ENCODE data around the gene DSPP. TPM values are rescaled to one million over a fixed set of nuclear protein-coding genes. Genes with fewer than 3 reads are reported as not detected.

The DSPP gene
- total and polyA plus RNA-seq, 2 of the 4 experiments (the other 2 are of a cell fraction): not detected

GRCh38 chr4:87624698-87625097, 16.4 kb downstream of the DSPP start:
- dilution Hi-C loops (cut with HindIII; ENCODE audit: low sequenced_read_pairs, unreplicated experiment): no loop called here
- no peak overlapping the region for H3K4ac ChIP-seq (ENCODE audit: low read depth, low read length)

More at GRCh38 chr4:87624698-87625097, 16.4 kb downstream of the DSPP start:
- WGBS, 2 experiments (ENCODE audit: extremely low coverage in 2 of 2, insufficient read length in 1 of 2): no CpG with 5 or more reads among the region's 2 CpGs
- H3K18ac ChIP-seq (ENCODE audit: low read depth, low read length): no peak overlapping the region
- no peak overlapping the region for H3K4me2 ChIP-seq (ENCODE audit: low read depth, low read length)
- H2BK5ac ChIP-seq (ENCODE audit: low read depth, low read length, poor library complexity, severe bottlenecking): no peak overlapping the region
- no peak overlapping the region for H2BK20ac ChIP-seq (ENCODE audit: low read depth, low read length)
- H4K5ac ChIP-seq (ENCODE audit: low read depth, low read length): no peak overlapping the region
- H3K4me3 ChIP-seq (ENCODE audit: insufficient read depth, low read depth, low read length): no peak overlapping the region
- DNase-seq (no peak), ATAC-seq (ENCODE audit: low read depth) (no peak)
- no peak overlapping the region for H2AFZ ChIP-seq (replicated peaks; ENCODE audit: low read length, poor library complexity)
- H3K14ac ChIP-seq (replicated peaks; ENCODE audit: low read depth, low read length): no peak overlapping the region
- no peak overlapping the region for H2AK9ac ChIP-seq (replicated peaks; ENCODE audit: low read depth, low read length, poor library complexity)
- H3K36me3 ChIP-seq (ENCODE audit: control insufficient read depth, insufficient read depth, low read length): no peaks in the 10 kb centered on the region
- peaks cover 2% of the 10 kb centered on the region; the same call in 1 of the 2 replicates for H3K27me3 ChIP-seq (ENCODE audit: control insufficient read depth, insufficient read depth, low read length)
- no peak overlapping the region for H3K56ac ChIP-seq (ENCODE audit: extremely low read depth, insufficient read depth, low read length)
- in situ Hi-C loops (cut with MboI; ENCODE audit: low sequenced_read_pairs): no loop called here
- H3K23ac ChIP-seq (ENCODE audit: low read depth, low read length): no peak overlapping the region
- POLR2A ChIA-PET (ENCODE audit: unreplicated experiment): no interaction called here
- no peak overlapping the region for H4K91ac ChIP-seq (ENCODE audit: insufficient read depth, low read depth, low read length)
- no TSS peak for BruUV-seq (replicated peaks)
- H3K27ac ChIP-seq (ENCODE audit: insufficient read depth, low read length): no peak overlapping the region
- no peak overlapping the region for H2BK15ac ChIP-seq (ENCODE audit: low read depth, low read length)
- H3K9me1 ChIP-seq (ENCODE audit: insufficient read depth, low read length): no peaks in the 10 kb centered on the region
- TF ChIP-seq MXI1 (IDR thresholded peaks at IDR 0.05; ENCODE audit: borderline replicate concordance, low read depth, low read length): no peak
- TF ChIP-seq USF2 (IDR thresholded peaks at IDR 0.05; ENCODE audit: low read depth, low read length): no peak
- TF ChIP-seq RFX5 (IDR thresholded peaks at IDR 0.05; ENCODE audit: low read depth, low read length): no peak
- no peak for TF ChIP-seq CEBPB (IDR thresholded peaks at IDR 0.05; ENCODE audit: low read depth, low read length)
- TF ChIP-seq NFE2L2 (IDR thresholded peaks at IDR 0.05; ENCODE audit: low read depth, low read length): no peak
- TF ChIP-seq MAZ (IDR thresholded peaks at IDR 0.05; ENCODE audit: borderline replicate concordance, low read depth, low read length): no peak
- no peak for TF ChIP-seq FOS (IDR thresholded peaks at IDR 0.05; ENCODE audit: low read depth, low read length)
- TF ChIP-seq BHLHE40 (IDR thresholded peaks at IDR 0.05; ENCODE audit: low read depth, low read length): no peak
- TF ChIP-seq RCOR1 (IDR thresholded peaks at IDR 0.05; ENCODE audit: insufficient replicate concordance, low read length): no peak
- TF ChIP-seq RAD21 (IDR thresholded peaks at IDR 0.05; ENCODE audit: low read length): no peak
- TF ChIP-seq CTCF (conservative IDR thresholded peaks at IDR 0.05; ENCODE audit: low read depth, low read length): no peak
- no peak for TF ChIP-seq SMC3 (IDR thresholded peaks at IDR 0.05; ENCODE audit: low read depth, low read length)
- no peak for TF ChIP-seq ELK1 (IDR thresholded peaks at IDR 0.05; ENCODE audit: borderline replicate concordance, low read depth, low read length)
- TF ChIP-seq POLR2A (IDR thresholded peaks at IDR 0.05; ENCODE audit: low read depth, low read length): no peak
- no peak for TF ChIP-seq CHD1 (IDR thresholded peaks at IDR 0.05; ENCODE audit: low read depth, low read length)
- H3K9me3 ChIP-seq (ENCODE audit: control insufficient read depth, insufficient read depth, low read length): no peaks in the 10 kb centered on the region
- CTCF ChIA-PET: no interaction called here
- H3K79me1 ChIP-seq (ENCODE audit: low read depth in 1 of 2, low read length in 2 of 2): no peaks in the 10 kb centered on the region
- no peaks in the 10 kb centered on the region for H4K20me1 ChIP-seq (ENCODE audit: insufficient read depth, low read length)
- H2AK5ac ChIP-seq (ENCODE audit: low read depth, low read length): no peak overlapping the region
- intact Hi-C loops (cut with micrococcal nuclease): no loop called here
- H3K9ac ChIP-seq (ENCODE audit: low read depth, low read length): no peak overlapping the region
- H3K4me1 ChIP-seq (ENCODE audit: control insufficient read depth, insufficient read depth, low read length): no peaks in the 10 kb centered on the region
- no peak overlapping the region for H2BK120ac ChIP-seq (ENCODE audit: low read depth, low read length)
- no peak overlapping the region for H4K8ac ChIP-seq (ENCODE audit: low read depth in 2 of 2, low read length in 2 of 2)
